Thyroid gland (tissue), 4 donors: ENCODE data around the gene CACNB1. TPM values are rescaled to one million over a fixed set of nuclear protein-coding genes. Genes with fewer than 3 reads are reported as not detected.

ENCODE experiments used
- DNase-seq, 2 donors: peaks; one replicate each; pipeline ENCODE4 v3.0.0-alpha.2; 2019
- H3K27ac ChIP-seq, 3 donors: fragments of 200-600 bp; sonication (generic); 1 replicate in 2 of 3; 2 replicates in 1 of 3; pipeline ENCODE4 v1.5.1; 2016 to 2019; ENCODE audit warnings: mild to moderate bottlenecking in 1 of 3, moderate library complexity in 1 of 3
- H3K27me3 ChIP-seq: fragments of 200-600 bp; sonication (generic); one replicate; pipeline ENCODE4 v1.5.1; 2019
- H3K36me3 ChIP-seq, 2 donors: fragments of 200-600 bp; sonication (generic); one replicate each; pipeline ENCODE4 v1.5.1; 2016 to 2019
- H3K4me1 ChIP-seq, 2 donors: fragments of 200-600 bp; sonication (generic); one replicate each; pipeline ENCODE4 v1.5.1; 2017 to 2019
- H3K4me3 ChIP-seq, 3 donors: fragments of 200-600 bp; sonication (generic); replicated peaks in 1 of 3; 1 replicate in 2 of 3; 2 replicates in 1 of 3; pipeline ENCODE4 v1.5.1; 2016; ENCODE audit warnings: mild to moderate bottlenecking in 1 of 3
- H3K9me3 ChIP-seq: fragments of 200-600 bp; sonication (generic); one replicate; pipeline ENCODE4 v1.5.1; 2017
- POLR2A ChIP-seq, 2 donors: fragments of 450-650 bp; IDR thresholded peaks; one replicate each; pipeline ENCODE4 v1.6.1; 2017; ENCODE audit warnings: antibody characterized with exemption in 2 of 2, mild to moderate bottlenecking in 2 of 2, moderate library complexity in 1 of 2
- WGBS, 2 donors: methylation state at CpG; one replicate each; pipeline ENCODE4 v1.1.5; 2017; 5-methylcytosine and 5-hydroxymethylcytosine counted together
- intact Hi-C: fragments of 100-400 bp; cut with DNase I; formaldehyde crosslinking; loops from one replicate; pipeline ENCODE4 v1.15.1; 2023
- total RNA-seq, 4 donors: library from RNA; depleted of rRNA; stranded (reverse); fragments of >200 nt; gene quantifications; one replicate each; pipeline ENCODE4 v1.2.3, GENCODE V29; 2016
- TF ChIP-seq, protein P1 (sequence below), 6 experiments: fragments of 200-600 bp in 3 of 6; fragments of 450-650 bp in 3 of 6; sonication (generic) in 3 of 6; IDR thresholded peaks; one replicate each; pipeline ENCODE4 v1.5.1; 2016 to 2019; ENCODE audit warnings: antibody characterized with exemption in 6 of 6, mild to moderate bottlenecking in 2 of 6, inconsistent platforms in 1 of 6, moderate library complexity in 1 of 6

The CACNB1 gene
- total RNA-seq, 4 donors from 2014 or later, result 5.8 to 10.1 (median 7.8) TPM

DNA sequence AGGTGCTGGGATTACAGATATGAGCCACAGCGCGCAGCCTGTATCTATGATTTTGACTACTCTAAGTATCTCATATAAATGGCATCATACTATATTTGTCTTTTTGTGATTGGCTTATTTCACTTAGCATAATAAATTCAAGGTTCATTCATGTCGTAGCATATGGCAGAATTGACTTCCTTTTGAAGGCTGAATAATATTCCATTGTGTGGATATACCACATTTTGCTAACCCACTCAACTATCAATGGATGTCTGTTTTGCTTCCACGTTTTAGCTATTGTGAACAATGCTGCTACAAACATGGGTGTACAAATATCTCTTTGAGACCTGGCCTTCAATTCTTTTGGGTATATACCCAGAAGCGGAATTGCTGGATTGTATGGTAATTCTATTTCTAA lies 56.2 kb downstream of the CACNB1 start:
- DNase-seq, result no peak
- intact Hi-C loops, result no loop called here
- H3K27ac ChIP-seq, result no peak overlapping the region
- no peak for TF ChIP-seq POLR2A (IDR thresholded peaks at IDR 0.05)
- TF ChIP-seq, protein P1, sequence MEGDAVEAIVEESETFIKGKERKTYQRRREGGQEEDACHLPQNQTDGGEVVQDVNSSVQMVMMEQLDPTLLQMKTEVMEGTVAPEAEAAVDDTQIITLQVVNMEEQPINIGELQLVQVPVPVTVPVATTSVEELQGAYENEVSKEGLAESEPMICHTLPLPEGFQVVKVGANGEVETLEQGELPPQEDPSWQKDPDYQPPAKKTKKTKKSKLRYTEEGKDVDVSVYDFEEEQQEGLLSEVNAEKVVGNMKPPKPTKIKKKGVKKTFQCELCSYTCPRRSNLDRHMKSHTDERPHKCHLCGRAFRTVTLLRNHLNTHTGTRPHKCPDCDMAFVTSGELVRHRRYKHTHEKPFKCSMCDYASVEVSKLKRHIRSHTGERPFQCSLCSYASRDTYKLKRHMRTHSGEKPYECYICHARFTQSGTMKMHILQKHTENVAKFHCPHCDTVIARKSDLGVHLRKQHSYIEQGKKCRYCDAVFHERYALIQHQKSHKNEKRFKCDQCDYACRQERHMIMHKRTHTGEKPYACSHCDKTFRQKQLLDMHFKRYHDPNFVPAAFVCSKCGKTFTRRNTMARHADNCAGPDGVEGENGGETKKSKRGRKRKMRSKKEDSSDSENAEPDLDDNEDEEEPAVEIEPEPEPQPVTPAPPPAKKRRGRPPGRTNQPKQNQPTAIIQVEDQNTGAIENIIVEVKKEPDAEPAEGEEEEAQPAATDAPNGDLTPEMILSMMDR (IDR thresholded peaks at IDR 0.05), result no peak
- no peaks in the 10 kb centered on the region for H3K27me3 ChIP-seq
- 96% methylated on average over 5 of the region's 5 CpGs for WGBS, 2 donors
- peaks cover 3 to 12% of the 10 kb centered on the region in 2 donors for H3K4me1 ChIP-seq
- no peaks in the 10 kb centered on the region for H3K36me3 ChIP-seq
- H3K9me3 ChIP-seq, result no peaks in the 10 kb centered on the region
- H3K4me3 ChIP-seq, result no peak overlapping the region

DNA sequence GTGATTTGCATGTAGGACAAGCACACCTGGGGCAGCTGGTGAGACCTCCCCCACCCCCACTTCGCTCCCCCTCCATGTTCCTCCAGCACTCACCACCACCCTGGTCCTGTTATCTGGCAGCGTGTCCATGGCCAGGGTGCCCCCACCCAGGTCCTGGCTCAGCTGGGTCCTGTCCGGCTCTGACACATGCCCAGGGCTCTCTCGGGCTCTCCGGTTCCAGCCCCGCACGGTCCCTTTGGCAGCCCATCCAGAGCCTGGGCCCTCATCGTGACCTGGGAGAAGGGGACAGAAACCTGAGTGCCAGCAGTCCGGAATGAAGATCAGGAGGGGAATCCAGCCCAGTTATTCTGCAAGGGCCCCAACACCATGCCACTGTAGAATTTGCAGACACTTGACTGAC lies 57.9 kb downstream of the CACNB1 start:
- TF ChIP-seq, protein P1 (IDR thresholded peaks at IDR 0.05), result no peak
- TF ChIP-seq POLR2A (IDR thresholded peaks at IDR 0.05), result no peak
- Histone ChIP-seq H3K9me3 (no peaks in the 10 kb centered on the region), H3K27me3 (no peaks in the 10 kb centered on the region), H3K4me3 (no peak overlapping the region), H3K36me3 (no peaks in the 10 kb centered on the region), H3K27ac (no peak overlapping the region), H3K4me1 (peaks cover under 1 to 4% of the 10 kb centered on the region in 2 donors)
- DNase-seq, result no peak
- 87 to 93% methylated on average over 3 to 9 of the region's 9 CpGs for WGBS, 2 donors
- intact Hi-C loops, result no loop called here

DNA sequence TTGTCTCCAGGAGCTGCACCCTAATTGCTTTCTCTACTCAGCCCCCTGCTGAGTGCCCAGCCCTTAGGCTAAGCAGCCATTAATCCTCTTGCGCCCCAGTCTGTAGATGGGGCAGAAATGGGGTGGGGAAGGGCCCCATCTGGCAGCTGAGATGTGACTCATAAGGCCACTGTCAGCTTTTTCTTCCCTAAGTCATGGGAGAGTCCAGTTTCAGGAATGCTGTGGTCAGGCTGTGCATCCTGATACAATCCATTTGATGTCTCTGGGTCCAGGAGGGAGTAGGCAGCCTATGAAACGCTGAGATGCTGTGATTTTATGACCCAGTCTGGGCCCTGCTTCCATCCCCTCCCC lies 58.3 kb downstream of the CACNB1 start:
- Histone ChIP-seq H3K4me3 (no peak overlapping the region), H3K4me1 (peaks cover 0 to under 1% of the 10 kb centered on the region in 2 donors), H3K9me3 (no peaks in the 10 kb centered on the region), H3K36me3 (no peaks in the 10 kb centered on the region), H3K27me3 (no peaks in the 10 kb centered on the region), H3K27ac (no peak overlapping the region)
- TF ChIP-seq POLR2A (IDR thresholded peaks at IDR 0.05), result no peak
- TF ChIP-seq, protein P1 (IDR thresholded peaks at IDR 0.05), result no peak
- no peak for DNase-seq
- intact Hi-C loops, result no loop called here
- WGBS, 2 donors, result 87 to 100% methylated on average over 2 of the region's 2 CpGs

- Histone ChIP-seq H3K27ac (no peak overlapping the region), H3K27me3 (no peaks in the 10 kb centered on the region), H3K9me3 (no peaks in the 10 kb centered on the region), H3K4me3 (no peak overlapping the region), H3K4me1 (no peaks in the 10 kb centered on the region), H3K36me3 (no peaks in the 10 kb centered on the region)
- DNase-seq, result no peak
- intact Hi-C loops, result no loop called here
- TF ChIP-seq POLR2A (IDR thresholded peaks at IDR 0.05), result no peak
- TF ChIP-seq, protein P1 (IDR thresholded peaks at IDR 0.05), result no peak
- WGBS, 2 donors, result 88 to 90% methylated on average over 13 of the region's 13 CpGs
Observed at GRCh38 chr17:39138431-39139160, 58.9 kb downstream of the CACNB1 start.

- WGBS, 2 donors, result 70 to 93% methylated on average over 6 of the region's 6 CpGs
- Histone ChIP-seq H3K36me3 (no peaks in the 10 kb centered on the region), H3K4me1 (no peaks in the 10 kb centered on the region), H3K27me3 (no peaks in the 10 kb centered on the region), H3K27ac (no peak overlapping the region), H3K4me3 (no peak overlapping the region), H3K9me3 (no peaks in the 10 kb centered on the region)
- no peak for TF ChIP-seq POLR2A (IDR thresholded peaks at IDR 0.05)
- TF ChIP-seq, protein P1 (IDR thresholded peaks at IDR 0.05), result no peak
- intact Hi-C loops, result no loop called here
- no peak for DNase-seq
Observed at GRCh38 chr17:39134878-39135277, 62.6 kb downstream of the CACNB1 start.
